ENCODE data around the gene AEBP2.

Gene AEBP2

DNA sequence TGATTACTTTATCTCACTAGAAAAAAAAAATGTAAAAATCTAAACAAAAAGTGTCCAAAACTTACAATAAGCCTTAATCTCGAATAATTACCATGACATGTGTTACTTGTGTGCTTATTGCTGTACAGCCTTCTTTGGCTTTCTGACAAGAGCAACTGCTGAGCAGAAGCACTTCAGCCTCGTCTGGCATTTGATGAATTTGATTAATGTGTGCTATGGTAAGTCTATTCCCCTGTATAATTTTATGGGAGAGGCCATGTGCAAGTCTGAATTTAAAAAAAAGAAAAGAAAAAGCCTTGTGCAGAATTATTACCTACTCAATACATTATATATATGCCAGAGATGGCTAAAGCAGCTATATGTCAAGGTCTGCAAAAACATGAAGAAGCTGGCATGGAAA is 113.9 kb downstream of the AEBP2 start:
- DNase-seq (ENCODE audit: low spot score): no peak

DNA sequence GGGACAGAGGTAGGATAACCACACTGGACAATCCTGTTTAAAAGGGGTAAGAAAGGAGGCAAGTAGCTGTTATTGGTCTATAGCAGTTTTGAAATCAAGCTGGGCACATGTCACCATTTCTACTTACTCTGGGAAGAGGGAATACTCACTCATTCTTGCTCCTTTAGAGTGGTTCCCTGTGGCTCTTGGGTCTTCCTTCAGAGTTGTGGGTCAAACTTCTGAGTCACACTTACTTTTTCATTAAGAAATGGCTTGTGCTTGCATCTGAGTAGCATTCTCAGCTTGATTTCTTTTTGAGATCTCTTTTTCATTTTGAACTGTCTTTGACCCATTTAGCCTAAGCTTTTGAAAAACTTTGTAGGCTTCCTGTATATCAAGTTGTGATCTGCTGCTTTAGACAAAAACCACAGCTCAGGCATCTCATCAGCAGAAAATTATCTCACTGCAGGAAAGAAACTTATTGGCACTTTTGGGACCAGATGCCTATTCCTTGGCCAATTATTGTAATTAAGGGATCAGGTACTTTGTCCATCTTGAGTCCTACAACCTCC is 122.2 kb downstream of the AEBP2 start:
- DNase-seq (ENCODE audit: low spot score): no peak

Data from activated CD4-positive, alpha-beta T cell treated with anti-CD3 and anti-CD28 coated beads, Interleukin-2, Interleukin-4, amounts not matched to agents 100 ng/mL and 50 ng/mL, durations not matched to agents 16 hours and 8 hours (primary cell).